ENCODE results near the gene TPPP3.
"Not testable (repeated sequence)": the region's sequence is repeated elsewhere in the genome, so short reads cannot be mapped to it uniquely, and the experiment has no call there.

TPPP3 gene

DNA sequence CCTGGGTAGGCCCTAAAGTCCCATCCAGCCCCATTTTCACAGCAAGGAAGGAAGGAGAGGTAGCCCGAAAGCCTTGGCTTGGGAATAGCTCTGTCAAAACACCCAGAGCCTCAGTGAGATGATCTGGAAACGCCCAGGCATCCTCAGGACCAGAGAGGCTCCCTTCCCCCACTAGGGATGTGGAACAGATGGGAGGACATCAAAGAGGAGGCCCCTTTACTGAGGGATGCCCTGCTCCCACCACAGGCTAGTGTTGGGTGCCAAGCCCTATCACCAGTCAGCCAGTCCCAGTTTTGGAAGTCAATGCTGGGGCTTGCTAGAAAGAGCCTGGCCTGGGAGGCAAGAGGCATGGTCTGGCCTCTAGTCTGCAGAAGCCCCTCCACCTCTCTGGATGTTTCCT lies 4.7 kb downstream of the TPPP3 start:
- DNase-seq, result no peak

- DNase-seq, result no peak
Observed at GRCh38 chr16:67388191-67388590, 5.1 kb downstream of the TPPP3 start.

GRCh38 chr16:67387479-67388079 lies 5.7 kb downstream of the TPPP3 start:
- DNase-seq, result no peak

DNA sequence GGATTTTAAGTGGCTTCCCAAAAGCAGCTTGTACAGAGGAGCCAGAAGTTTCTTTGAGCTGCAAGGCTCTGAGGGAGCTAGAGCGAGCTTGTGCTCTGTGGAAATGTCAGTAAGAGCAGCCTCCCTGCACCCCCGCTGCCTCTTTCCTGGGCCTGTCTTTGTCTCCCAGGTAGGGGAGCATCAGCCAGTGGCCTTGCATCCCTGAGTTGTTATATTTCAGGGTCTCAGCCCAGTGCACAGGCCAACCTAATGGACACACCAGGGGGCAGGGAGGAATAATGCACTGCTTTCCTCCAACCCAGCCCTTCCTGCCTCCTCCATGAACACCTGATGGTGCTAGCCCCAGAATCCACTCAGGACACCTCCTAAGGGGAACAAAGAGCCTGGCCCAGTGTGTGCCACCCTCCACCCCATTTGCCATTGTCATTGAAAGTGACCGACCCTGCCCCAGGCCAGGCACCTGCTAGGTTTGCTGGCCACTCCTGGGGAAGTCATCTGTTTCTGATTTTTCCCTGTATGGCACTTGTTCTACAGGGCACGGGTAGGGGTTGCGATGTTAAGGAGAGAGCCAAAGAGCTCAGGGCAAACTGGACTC lies 6.3 kb downstream of the TPPP3 start:
- no peak for DNase-seq

DNA sequence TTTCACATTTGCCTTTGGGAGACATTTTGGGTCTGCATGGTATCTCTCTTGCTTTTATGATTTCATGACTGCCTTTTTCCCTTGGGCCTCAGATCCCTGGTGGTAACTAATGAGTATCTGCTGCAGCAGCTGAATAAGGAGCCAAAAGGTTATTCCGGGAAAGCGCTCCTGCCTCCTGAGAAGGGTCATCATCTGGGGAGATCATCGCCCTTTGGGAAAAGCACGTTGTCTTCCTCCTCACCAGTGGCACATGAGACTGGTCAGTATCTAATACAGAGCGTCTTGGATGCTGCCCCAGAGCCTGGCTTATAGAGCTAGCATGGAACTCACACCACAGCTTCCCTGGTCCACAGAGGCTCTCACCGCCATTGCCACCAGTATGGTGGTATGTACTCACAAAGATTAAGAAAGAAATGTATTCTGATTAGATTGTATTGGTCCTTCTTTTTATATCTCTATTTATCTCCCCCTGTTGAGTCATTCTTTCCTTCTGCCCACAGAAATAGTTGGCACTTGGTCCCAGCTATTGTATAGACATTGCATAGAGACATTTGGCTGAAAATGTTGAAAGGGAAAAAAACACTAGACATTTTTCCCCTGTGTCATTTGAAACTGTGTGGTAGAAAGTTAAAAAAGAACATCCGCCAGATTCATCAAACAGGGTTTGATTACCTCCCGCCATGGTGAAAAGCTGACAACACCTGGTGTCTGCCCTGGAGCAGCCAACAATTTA lies 8.4 kb downstream of the TPPP3 start:
- no peak for DNase-seq

DNA sequence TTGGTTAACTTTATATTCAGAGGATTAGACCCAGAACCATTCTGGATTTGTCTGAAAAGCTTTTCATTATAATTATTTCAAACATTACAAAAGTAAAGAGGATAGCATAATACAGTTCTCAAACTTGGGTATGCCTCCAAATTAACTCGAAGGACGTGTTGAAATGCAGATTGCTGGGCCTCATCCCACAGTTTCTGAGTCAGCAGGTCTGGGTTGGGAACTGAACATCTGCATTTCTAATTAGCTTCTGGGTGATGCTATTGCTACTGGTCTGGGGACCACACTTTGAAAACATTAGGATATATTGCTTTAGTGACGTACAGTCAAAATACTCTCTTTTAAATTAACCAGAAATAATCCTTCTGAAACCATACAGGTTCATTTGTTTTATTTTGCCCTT lies 10.0 kb downstream of the TPPP3 start:
- DNase-seq, result no peak

DNA sequence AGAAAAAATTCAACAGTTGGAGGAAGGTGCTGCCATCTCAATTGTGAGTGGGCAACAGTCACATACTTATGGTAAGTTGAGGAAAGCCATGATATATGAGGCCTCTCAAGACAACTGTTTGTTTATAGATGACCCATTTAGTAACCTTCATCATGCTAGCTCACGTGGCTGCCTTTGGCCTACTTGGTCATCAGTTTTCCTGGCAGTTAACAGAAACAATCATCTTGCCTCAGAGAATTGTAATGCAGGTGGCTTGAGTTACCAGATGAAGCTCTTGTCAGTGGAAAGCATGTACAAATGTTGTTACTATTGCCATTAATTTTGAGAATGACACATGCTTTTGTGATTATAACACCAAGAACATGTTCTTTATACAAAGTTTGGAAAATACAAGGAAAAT lies 14.7 kb downstream of the TPPP3 start:
- DNase-seq, result no peak

DNA sequence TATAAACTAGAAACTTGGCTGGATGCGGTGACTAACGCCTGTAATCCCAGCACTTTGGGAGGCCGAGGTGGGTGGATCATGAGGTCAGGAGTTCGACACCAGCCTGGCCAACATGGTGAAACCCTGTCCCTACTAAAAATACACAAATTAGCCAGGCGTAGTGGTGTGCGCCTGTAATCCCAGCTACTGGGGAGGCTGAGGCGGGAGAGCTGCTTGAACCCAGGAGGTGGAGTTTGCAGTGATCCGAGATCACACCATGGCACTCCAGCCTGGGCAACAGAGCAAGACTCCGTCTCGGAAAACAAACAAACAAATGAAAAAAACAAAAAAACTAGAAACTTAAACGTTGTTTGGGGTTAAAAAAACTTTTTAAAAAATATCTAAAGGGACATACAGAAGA lies 17.3 kb downstream of the TPPP3 start:
- DNase-seq, result not testable (repeated sequence)

DNA sequence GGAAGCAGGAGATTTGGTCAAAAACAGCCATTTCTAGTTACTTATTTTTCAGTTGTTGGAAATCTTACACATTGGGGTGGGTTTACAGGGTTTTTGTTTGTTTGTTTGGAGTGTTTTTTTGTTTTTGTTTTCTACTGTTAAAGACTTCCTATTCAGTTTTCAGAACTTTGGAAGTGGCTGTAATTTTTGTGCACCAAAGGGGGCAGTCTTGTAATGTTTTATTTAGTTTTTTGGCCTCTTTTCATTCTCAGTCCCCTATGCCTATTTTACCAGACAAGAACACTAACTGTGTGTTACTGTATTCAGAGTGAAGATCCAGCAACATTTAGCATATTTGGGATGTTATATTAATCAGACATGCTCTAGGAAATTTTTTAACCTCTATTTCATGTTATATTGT lies 20.6 kb downstream of the TPPP3 start:
- peak in 1 of 2 experiments; percentile 3 for DNase-seq

- DNase-seq, result no peak
Observed at GRCh38 chr16:67370661-67371060, 22.6 kb downstream of the TPPP3 start.

DNA sequence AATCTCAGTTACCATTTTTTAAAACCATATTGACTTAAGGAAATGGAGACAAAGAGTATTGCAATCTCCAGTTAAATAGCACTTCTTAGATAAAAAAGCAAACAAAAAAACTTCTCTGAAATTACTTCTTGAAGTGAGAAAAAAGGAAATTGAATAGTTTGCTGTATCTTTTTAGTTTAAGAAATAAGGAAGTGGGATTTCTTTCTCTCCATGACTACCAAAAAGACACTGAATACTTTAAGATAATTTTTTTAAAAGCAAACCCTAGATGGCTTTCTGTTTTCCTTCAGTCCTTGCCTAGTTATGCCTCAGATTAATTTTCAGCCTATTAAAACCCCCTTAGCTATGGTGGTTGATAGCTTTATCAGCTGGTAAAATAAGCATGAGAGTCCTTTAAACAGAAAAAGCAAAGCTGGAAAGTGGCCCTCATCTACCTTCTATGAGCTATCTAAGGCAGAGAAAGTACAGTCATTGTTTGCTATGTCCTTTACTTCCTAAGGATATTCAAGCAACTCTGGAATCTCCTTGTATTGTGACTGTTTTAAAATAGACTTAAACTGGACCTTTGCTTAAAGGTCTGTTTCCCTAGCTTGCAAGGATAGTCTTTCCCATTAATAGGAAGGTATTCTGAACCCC lies 28.6 kb downstream of the TPPP3 start:
- no peak for DNase-seq

- DNase-seq, result no peak
Observed at GRCh38 chr16:67361038-67361437, 32.3 kb downstream of the TPPP3 start.

GRCh38 chr16:67359540-67360269 lies 33.6 kb downstream of the TPPP3 start:
- DNase-seq, result not testable (repeated sequence)

- no peak for DNase-seq
Observed at GRCh38 chr16:67357561-67357960, 35.7 kb downstream of the TPPP3 start.

- DNase-seq, result no peak
Observed at GRCh38 chr16:67356396-67356795, 36.9 kb downstream of the TPPP3 start.

DNA sequence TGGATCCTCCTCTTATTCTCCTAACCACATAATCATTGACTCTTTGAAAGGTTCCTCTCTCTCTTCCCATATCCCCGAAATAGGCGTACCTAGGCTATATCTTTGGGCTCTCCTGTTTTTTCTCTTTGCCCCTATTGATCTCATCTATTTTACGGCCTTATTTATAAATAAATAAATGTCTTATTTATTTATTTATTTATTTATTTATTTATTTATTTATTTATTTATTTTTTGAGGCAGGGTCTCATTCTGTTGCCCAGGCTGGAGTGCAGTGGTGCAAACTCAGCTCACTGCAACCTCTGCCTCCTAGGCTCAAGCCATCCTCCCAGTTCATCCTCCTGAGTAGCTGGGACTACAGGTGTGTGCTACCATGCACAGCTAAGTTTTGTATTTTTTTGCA lies 40.8 kb downstream of the TPPP3 start:
- DNase-seq, result not testable (repeated sequence)

DNA sequence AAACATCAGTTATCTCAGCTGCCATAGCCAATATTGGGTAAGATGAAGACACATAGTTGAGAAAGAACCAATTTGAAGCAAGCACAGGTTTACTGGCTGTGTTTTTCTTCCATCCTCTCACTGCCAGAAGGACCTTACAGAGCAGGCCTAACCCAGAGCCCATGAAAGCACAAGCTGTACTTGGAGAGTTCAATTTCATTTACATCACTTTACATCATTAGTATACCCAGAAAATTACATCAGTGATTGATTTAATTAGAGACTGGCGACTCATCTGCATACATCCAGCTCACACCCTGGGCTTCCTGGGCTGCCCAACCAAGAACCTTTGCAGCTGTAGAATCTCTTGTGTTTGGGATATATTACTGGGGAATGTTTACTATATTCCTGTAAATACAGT lies 43.0 kb downstream of the TPPP3 start:
- DNase-seq, result no peak

DNA sequence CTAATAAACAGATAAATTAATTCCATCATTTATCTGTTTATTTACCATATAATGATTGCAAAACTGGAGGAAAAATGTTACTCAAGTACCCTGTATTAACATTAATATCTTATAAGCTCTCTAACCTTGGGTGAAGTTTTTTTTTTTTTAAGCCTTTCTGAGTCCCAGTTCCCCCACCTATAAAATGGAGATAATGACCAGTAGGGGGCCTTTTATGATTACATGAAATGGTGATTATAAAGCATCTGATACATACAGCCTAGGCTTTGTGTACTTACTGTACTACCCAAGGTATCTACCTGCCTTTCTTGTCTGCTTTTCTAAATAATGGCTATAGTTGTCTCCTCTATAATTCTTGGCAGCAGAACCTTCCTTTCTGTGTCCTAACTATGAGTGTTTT lies 44.1 kb downstream of the TPPP3 start:
- peak in 1 of 2 experiments; percentile 54 for DNase-seq

DNA sequence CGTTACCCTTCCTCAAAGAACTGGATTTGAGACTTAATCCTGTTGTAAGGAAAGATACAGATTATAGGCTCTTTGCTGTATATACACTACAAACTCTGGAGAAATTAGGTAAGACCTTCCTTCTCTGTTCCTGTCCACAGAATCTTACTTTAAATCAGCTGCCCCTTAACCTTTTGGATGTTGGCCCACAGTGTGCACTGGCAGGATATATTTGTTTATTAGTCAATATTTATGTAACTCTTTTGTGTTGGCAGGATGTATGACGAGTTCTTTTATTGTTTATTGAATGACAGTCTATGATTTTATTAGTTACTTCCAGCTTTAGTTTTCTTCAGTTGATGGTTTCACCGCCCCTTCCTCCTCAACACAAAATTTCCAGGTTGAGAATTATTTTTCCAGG lies 47.0 kb downstream of the TPPP3 start:
- DNase-seq, result no peak

DNA sequence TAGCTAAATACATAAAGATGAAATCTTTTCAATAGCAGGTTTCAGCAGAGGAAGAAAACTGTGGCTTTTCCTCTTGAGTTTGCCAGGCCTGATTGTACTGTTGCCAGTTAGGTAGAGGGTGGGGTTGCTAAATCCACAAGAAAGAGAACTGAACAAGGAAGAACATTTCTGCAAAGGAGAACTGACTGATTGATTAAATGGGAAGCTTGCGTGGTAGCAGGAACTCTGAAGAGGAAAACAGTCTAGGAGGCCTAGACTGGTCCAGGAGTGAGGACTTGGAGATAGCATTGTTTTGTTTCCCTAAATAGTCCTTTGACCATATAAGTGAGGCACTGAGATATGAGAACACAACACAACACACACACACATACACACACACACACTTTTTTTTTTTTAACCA lies 47.9 kb downstream of the TPPP3 start:
- DNase-seq, result no peak

DNA sequence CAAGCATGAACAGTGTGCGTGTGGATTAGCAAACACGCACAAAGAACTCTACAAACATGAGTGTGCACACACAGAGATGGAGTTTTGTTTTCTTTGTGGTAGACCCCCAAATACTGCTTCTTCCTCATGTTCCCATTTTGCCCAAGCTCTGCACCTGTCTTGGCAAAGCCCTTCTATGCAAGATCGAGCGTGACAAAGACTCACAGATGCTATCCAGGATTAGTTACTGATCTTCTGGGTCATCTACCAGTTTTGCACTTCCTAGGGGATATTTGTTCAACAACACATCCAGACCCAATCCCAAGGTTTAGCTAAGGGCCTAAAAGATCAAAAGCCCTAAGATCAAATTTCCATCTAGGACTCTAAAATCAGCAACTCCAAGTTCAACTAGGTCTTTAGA lies 50.7 kb downstream of the TPPP3 start:
- no peak for DNase-seq

DNA sequence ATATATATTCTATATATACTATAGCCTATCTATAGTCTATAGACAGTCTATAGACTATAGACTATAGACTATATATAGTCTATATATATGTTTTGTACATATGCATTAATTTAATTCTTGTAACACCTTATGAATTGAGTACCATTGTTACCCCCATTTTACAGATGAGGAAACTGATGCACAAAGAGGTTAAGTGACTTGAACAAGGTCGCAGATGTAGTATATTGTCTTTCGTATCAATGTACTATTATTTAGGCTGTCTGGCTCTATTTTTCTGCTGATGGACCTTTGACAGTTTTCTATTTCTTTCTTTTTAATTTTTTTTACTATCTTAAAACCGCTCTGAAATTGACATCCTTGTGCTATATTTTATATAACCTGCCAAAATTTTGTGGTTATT lies 52.0 kb downstream of the TPPP3 start:
- DNase-seq, result no peak
